Pons (tissue), 1 donor: ENCODE results near the gene ATF7IP.

Experiments
- DNase-seq: peaks from one replicate; pipeline ENCODE4 v3.0.0-alpha.2; 2016; ENCODE audit warnings: low spot score

ATF7IP gene

GRCh38 chr12:14505626-14506596, 140.4 kb downstream of the ATF7IP start:
- no peak for DNase-seq

- DNase-seq = no peak
Observed at GRCh38 chr12:14510574-14510973, 145.1 kb downstream of the ATF7IP start.

GRCh38 chr12:14514154-14514842, 148.8 kb downstream of the ATF7IP start:
- peak; percentile 34 for DNase-seq

- DNase-seq = no peak
Observed at GRCh38 chr12:14514946-14515345, 149.5 kb downstream of the ATF7IP start.

GRCh38 chr12:14521822-14522221, 156.3 kb downstream of the ATF7IP start:
- DNase-seq = no peak

- DNase-seq = no peak
Observed at GRCh38 chr12:14525964-14526363, 160.5 kb downstream of the ATF7IP start.

GRCh38 chr12:14532152-14532551, 166.7 kb downstream of the ATF7IP start:
- no peak for DNase-seq

GRCh38 chr12:14537088-14537487, 171.6 kb downstream of the ATF7IP start:
- no peak for DNase-seq

- no peak for DNase-seq
Observed at GRCh38 chr12:14540801-14541462, 175.4 kb downstream of the ATF7IP start.

- DNase-seq = no peak
Observed at GRCh38 chr12:14545144-14546124, 180.0 kb downstream of the ATF7IP start.

GRCh38 chr12:14547571-14547970, 182.1 kb downstream of the ATF7IP start:
- DNase-seq = no peak

GRCh38 chr12:14548609-14549008, 183.1 kb downstream of the ATF7IP start:
- no peak for DNase-seq
